Measurements from ENCODE around the gene ZNF264.
"Not testable (repeated sequence)": the region's sequence is repeated elsewhere in the genome, so short reads cannot be mapped to it uniquely, and the experiment has no call there.

ZNF264 gene

GRCh38 chr19:57241176-57241575, 49.9 kb downstream of the ZNF264 start:
- intact Hi-C loops (cut with DNase I): no loop called here
- peak in 3 of 42 donors; percentile 4 to 35 (median 9) for DNase-seq

GRCh38 chr19:57242821-57243220, 51.5 kb downstream of the ZNF264 start:
- DNase-seq: no peak
- intact Hi-C loops (cut with DNase I): no loop called here

- intact Hi-C loops (cut with DNase I): no loop called here
- no peak for DNase-seq
Measured at GRCh38 chr19:57244513-57244912, 53.2 kb downstream of the ZNF264 start.

- intact Hi-C loops (cut with DNase I): no loop called here
- DNase-seq: no peak
Measured at GRCh38 chr19:57245066-57245465, 53.8 kb downstream of the ZNF264 start.

- intact Hi-C loops (cut with DNase I): no loop called here
- no peak for DNase-seq
Measured at GRCh38 chr19:57245959-57246358, 54.7 kb downstream of the ZNF264 start.

- no peak for DNase-seq
- intact Hi-C loops (cut with DNase I): no loop called here
Measured at GRCh38 chr19:57248646-57249045, 57.3 kb downstream of the ZNF264 start.

- DNase-seq: no peak
- intact Hi-C loops (cut with DNase I): no loop called here
Measured at GRCh38 chr19:57249329-57249728, 58.0 kb downstream of the ZNF264 start.

GRCh38 chr19:57253767-57254166, 62.5 kb downstream of the ZNF264 start:
- intact Hi-C loops (cut with DNase I): not testable (repeated sequence)

GRCh38 chr19:57262044-57262443, 70.7 kb downstream of the ZNF264 start:
- no peak for DNase-seq
- intact Hi-C loops (cut with DNase I): no loop called here

More at GRCh38 chr19:57253767-57254166, 62.5 kb downstream of the ZNF264 start:
- DNase-seq: not testable (repeated sequence)

- DNase-seq: no peak
- intact Hi-C loops (cut with DNase I): no loop called here
Measured at GRCh38 chr19:57263244-57263741, 72.0 kb downstream of the ZNF264 start.

- no peak for DNase-seq
- intact Hi-C loops (cut with DNase I): no loop called here
Measured at GRCh38 chr19:57267291-57267690, 76.0 kb downstream of the ZNF264 start.

- no peak for DNase-seq
- intact Hi-C loops (cut with DNase I): no loop called here
Measured at GRCh38 chr19:57269515-57270250, 78.4 kb downstream of the ZNF264 start.

GRCh38 chr19:57271280-57271679, 80.0 kb downstream of the ZNF264 start:
- intact Hi-C loops (cut with DNase I): no loop called here
- no peak for DNase-seq
